ENCODE data around the gene PDGFRB. TPM values are rescaled to one million over a fixed set of nuclear protein-coding genes. Genes with fewer than 3 reads are reported as not detected.

Gene PDGFRB
- total and polyA plus RNA-seq, 7 donors: 14.6 to 56.0 (median 34.0) TPM

DNA sequence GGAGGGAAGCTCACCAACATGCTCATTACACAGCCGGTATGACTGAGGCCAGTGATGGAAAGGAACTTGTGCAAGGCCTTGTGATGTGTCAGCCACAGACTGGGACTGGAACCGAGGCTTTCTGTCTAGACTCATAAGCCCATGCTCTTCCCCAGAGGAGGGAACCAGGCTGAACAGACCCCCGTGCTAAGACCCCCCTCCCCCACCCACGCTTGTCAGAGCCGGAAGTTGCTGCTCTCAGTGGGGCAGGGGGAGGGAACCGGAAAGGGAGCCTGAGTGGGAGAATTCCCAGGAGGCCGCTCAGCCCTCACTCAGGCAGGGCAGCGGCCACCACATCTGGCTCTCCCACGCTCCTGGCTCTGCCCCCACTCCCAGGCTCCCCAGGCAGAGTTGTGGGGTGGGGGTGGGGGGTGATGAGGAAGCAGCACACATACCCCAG is 4.1 kb upstream of the PDGFRB start:
- H3K27me3 ChIP-seq (ENCODE audit: insufficient read depth in 3 of 3, low read length in 2 of 3): no peaks in the 10 kb centered on the region
- peaks cover 19% of the 10 kb centered on the region for H3K4me1 ChIP-seq
- peak overlapping the region; percentile 66 for H3K27ac ChIP-seq
- TF ChIP-seq, protein P1, sequence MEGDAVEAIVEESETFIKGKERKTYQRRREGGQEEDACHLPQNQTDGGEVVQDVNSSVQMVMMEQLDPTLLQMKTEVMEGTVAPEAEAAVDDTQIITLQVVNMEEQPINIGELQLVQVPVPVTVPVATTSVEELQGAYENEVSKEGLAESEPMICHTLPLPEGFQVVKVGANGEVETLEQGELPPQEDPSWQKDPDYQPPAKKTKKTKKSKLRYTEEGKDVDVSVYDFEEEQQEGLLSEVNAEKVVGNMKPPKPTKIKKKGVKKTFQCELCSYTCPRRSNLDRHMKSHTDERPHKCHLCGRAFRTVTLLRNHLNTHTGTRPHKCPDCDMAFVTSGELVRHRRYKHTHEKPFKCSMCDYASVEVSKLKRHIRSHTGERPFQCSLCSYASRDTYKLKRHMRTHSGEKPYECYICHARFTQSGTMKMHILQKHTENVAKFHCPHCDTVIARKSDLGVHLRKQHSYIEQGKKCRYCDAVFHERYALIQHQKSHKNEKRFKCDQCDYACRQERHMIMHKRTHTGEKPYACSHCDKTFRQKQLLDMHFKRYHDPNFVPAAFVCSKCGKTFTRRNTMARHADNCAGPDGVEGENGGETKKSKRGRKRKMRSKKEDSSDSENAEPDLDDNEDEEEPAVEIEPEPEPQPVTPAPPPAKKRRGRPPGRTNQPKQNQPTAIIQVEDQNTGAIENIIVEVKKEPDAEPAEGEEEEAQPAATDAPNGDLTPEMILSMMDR (IDR thresholded peaks at IDR 0.05): no peak
- WGBS, 3 donors: 64 to 77% (median 72%) methylated on average over 9 of the region's 9 CpGs
- no peak overlapping the region for H3K4me3 ChIP-seq
- intact Hi-C loops (cut with DNase I): loop anchor here (2.0 to 10.0 kb wide), 3 partner anchors 57 to 195 kb away; partner anchors contain the start of gene TCOF1 (in 1 of the 2)
- no peaks in the 10 kb centered on the region for H3K9me3 ChIP-seq
- H3K36me3 ChIP-seq (ENCODE audit: insufficient read depth in 1 of 2, low read depth in 1 of 2): no peaks in the 10 kb centered on the region
- DNase-seq: peak; percentile 64 to 76
- peak in 1 of 4 donors; percentile 4 for ATAC-seq

DNA sequence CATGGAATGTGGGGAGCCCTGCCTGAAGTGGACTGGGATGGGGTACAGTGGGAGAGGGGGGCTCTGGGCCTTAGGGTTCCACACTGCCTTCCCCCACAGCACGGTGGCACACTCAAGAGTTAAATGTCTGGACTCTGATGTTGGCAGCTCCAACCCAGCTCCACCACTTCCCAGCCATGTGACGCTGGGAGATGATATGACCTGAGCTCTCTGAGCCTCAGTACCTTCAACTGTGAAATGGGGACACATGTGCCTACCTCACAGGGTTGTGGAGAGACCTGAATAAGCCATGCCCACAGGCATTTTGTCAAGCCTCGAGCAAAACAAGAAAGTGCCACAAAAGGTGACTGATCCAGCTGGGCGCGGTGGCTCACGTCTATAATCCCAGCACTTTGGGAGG is 3.4 kb upstream of the PDGFRB start:
- ATAC-seq (no peak), DNase-seq (no peak)
- Histone ChIP-seq H3K27ac (peak overlapping the region; percentile 56), H3K4me1 (peaks cover 13% of the 10 kb centered on the region), H3K36me3 (ENCODE audit: insufficient read depth in 1 of 2, low read depth in 1 of 2) (no peaks in the 10 kb centered on the region), H3K4me3 (peak overlapping the region; percentile 34), H3K9me3 (no peaks in the 10 kb centered on the region), H3K27me3 (ENCODE audit: insufficient read depth in 3 of 3, low read length in 2 of 3) (no peaks in the 10 kb centered on the region)
- intact Hi-C loops (cut with DNase I): no loop called here
- TF ChIP-seq, protein P1 (IDR thresholded peaks at IDR 0.05): no peak
- 74 to 81% (median 75%) methylated on average over 6 of the region's 6 CpGs for WGBS, 3 donors

DNA sequence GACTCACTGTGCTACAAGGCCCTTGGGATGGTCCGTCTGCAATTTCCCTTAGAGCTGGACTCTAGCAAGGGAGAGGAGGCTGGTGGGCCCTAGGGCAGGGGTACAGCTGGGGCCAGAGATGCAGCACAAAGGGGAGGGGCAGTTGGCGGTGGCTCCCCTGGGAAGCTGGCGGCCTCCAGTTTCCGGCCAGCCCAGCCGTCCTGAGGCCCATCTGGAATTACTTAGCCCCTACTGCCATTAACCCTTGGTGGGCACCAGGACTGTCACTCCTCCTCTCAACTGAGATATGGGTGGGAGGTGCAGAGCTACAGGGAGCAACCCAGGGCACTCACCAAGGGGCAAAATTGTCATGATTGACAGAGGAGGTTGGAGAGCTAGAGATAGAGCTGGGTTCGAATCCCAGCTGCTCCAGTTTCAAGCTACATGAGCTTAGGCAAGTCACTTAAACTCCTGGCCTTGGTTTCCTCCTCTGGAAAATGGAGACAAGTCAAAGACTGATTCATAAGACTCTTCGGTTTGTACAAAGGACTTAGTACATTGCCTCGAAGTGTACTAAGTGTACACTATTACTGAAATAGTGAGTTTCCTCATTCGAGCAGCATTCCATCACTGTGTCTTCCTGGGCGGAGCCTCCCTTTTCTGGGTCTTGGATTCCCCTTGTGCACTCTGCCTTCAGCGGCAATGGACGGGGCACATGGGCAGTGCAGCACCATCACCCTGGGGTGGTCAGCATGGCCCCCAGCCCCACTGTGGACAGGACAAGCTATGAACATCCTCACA is 2.7 kb upstream of the PDGFRB start:
- DNase-seq: peak; percentile 55 to 72
- H3K27ac ChIP-seq: peak overlapping the region; percentile 56
- H3K9me3 ChIP-seq: no peaks in the 10 kb centered on the region
- H3K4me3 ChIP-seq: peak overlapping the region; percentile 34
- intact Hi-C loops (cut with DNase I): no loop called here
- H3K36me3 ChIP-seq (ENCODE audit: insufficient read depth in 1 of 2, low read depth in 1 of 2): no peaks in the 10 kb centered on the region
- H3K27me3 ChIP-seq (ENCODE audit: insufficient read depth in 3 of 3, low read length in 2 of 3): no peaks in the 10 kb centered on the region
- ATAC-seq: peak in 1 of 4 donors; percentile 12
- TF ChIP-seq, protein P1 (IDR thresholded peaks at IDR 0.05): no peak
- peaks cover 7% of the 10 kb centered on the region for H3K4me1 ChIP-seq
- WGBS, 3 donors: 57 to 60% (median 59%) methylated on average over 12 of the region's 12 CpGs

DNA sequence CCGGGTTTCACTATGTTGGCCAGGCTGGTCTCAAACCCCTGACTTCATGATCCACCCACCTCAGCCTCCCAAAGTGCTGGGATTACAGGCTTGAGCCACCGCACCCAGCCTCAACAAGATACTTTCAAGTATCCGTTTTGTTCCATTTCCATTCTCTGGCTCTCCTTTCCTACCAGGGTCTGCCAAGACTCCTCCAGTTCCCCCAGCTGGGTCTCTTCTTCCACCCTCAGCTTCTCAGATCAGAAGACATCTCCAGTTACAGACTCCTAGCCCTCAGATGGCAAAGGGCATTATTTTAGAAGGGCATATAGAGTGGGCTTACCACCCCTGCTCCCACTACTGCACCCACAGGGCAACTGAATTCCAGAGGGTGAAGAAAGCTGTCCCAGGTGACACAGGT is 1.5 kb upstream of the PDGFRB start:
- intact Hi-C loops (cut with DNase I): no loop called here
- peaks cover 3% of the 10 kb centered on the region for H3K4me1 ChIP-seq

More for the DNA sequence above, 1.5 kb upstream of the PDGFRB start:
- TF ChIP-seq, protein P1 (IDR thresholded peaks at IDR 0.05): no peak
- peak overlapping the region; percentile 72 for H3K27ac ChIP-seq
- 76 to 77% (median 76%) methylated on average over 3 of the region's 3 CpGs for WGBS, 3 donors
- ATAC-seq (no peak), DNase-seq (no peak)
- H3K36me3 ChIP-seq (ENCODE audit: insufficient read depth in 1 of 2, low read depth in 1 of 2): no peaks in the 10 kb centered on the region
- H3K4me3 ChIP-seq: peak overlapping the region; percentile 34
- H3K27me3 ChIP-seq (ENCODE audit: insufficient read depth in 3 of 3, low read length in 2 of 3): no peaks in the 10 kb centered on the region
- H3K9me3 ChIP-seq: no peaks in the 10 kb centered on the region
